OCI-LY1 (cell line): ENCODE data around the gene GPATCH8.

Experiments
- EZH2 ChIP-seq: fragments of 200-600 bp; sonication (generic), shearing (Covaris generic); IDR thresholded peaks from 2 replicates; pipeline ENCODE4 v1.8.0; 2017; ENCODE audit warnings: borderline replicate concordance, mixed run types, mild to moderate bottlenecking, antibody characterized with exemption, low read length, moderate library complexity, mixed read lengths
- TF ChIP-seq, protein P1 (sequence below): fragments of 200-600 bp; sonication (generic), shearing (Covaris generic); IDR thresholded peaks from 2 replicates; pipeline ENCODE4 v1.5.1; 2017; ENCODE audit warnings: mild to moderate bottlenecking, antibody characterized with exemption, low read length, moderate library complexity, mixed read lengths

GRCh38 chr17:44389281-44389680 lies 113.9 kb downstream of the GPATCH8 start, which contains the start of gene ITGA2B:
- TF ChIP-seq, protein P1, sequence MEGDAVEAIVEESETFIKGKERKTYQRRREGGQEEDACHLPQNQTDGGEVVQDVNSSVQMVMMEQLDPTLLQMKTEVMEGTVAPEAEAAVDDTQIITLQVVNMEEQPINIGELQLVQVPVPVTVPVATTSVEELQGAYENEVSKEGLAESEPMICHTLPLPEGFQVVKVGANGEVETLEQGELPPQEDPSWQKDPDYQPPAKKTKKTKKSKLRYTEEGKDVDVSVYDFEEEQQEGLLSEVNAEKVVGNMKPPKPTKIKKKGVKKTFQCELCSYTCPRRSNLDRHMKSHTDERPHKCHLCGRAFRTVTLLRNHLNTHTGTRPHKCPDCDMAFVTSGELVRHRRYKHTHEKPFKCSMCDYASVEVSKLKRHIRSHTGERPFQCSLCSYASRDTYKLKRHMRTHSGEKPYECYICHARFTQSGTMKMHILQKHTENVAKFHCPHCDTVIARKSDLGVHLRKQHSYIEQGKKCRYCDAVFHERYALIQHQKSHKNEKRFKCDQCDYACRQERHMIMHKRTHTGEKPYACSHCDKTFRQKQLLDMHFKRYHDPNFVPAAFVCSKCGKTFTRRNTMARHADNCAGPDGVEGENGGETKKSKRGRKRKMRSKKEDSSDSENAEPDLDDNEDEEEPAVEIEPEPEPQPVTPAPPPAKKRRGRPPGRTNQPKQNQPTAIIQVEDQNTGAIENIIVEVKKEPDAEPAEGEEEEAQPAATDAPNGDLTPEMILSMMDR = no peak
- no peak for TF ChIP-seq EZH2
